Glomerular visceral epithelial cell (primary cell): Measurements from ENCODE around the gene FAM3A.

Experiments
- DNase-seq: peaks from one replicate; pipeline ENCODE4 v3.0.0-alpha.2; 2016; ENCODE audit errors: extremely low spot score

The FAM3A gene

GRCh38 chrX:154534526-154535322 lies 18.7 kb upstream of the FAM3A start:
- DNase-seq: peak; percentile 79

- no peak for DNase-seq
These were observed 16.7 kb upstream of the FAM3A start for GRCh38 chrX:154532690-154533089.

DNA sequence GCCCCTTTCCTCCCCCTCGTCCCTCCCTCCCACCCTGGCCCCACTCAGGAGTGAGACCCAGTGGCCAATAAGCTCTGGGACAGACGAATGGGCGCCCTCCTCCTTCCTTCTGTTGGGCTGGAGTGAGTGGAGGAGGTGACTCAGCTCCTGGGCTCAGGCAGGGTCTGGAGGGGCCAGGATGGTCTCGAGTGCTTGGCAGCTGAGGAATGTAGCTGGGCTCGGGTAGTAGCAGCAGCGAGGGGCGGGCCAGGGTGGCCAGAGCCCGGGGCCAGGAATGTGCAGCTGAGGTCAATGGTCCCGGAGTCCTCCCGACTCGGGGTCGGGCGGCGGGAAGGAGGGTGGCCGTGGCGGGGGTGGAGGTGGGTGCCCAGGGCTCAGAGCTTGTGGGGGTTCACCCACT lies 15.6 kb upstream of the FAM3A start:
- peak; percentile 72 for DNase-seq

GRCh38 chrX:154530286-154530685 lies 14.3 kb upstream of the FAM3A start:
- no peak for DNase-seq

GRCh38 chrX:154529206-154529612 lies 13.2 kb upstream of the FAM3A start:
- DNase-seq: peak; percentile 34

GRCh38 chrX:154526901-154527675 lies 11.1 kb upstream of the FAM3A start:
- peak; percentile 74 for DNase-seq

GRCh38 chrX:154525606-154526490 lies 9.8 kb upstream of the FAM3A start:
- no peak for DNase-seq

DNA sequence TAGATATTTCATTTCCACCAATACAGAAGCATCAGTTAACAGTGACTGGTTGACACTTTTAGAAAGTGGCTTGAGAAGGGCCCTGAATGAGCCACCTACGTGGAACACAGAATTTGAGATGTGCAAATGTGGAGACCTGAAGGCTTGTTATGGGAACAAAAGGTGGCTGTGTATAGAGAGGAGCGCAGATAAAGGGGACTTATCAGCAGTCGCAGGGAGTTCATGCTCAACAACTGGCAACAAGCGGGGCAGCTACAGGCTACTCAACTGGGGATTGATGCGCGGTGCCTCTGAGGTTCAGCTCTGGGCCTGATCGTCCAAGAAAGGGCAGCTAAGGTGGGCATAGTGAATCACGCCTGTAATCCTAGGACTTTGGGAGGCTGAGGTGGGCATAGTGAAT lies 3.4 kb upstream of the FAM3A start:
- no peak for DNase-seq

DNA sequence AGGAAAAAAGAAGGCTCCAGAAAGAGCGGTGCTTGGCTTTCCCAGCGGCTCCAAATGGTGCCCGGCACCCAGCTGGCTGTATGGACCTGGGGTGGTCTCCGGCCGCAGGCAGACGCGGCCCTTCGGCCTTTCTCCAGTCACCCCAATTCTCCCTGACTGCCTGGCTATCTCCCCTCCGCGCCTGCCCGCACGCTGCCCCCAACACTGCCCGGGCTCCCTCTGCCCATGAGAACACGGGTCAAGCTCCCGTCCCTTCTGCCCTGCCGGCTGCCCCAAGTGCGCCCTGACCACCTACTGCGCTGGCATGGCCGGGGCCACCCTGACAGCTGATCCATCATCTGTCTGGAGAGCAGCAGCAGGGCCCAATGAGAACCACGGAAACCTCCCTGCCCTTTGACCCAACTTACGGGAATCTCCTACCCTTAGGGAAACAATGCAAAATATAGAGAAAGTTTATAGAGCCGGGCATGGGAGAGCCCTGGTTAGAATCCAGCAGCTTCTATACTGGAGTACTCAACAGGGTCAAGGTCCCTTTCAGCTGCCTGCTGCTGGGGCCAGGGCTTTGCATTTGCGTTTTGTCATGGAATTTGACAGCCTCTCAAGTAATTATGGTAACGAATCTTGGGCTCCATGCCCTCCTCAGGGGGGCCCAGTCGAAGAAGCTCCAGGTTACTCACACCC lies 1.2 kb upstream of the FAM3A start:
- DNase-seq: no peak

GRCh38 chrX:154516656-154517100 lies 646 bp upstream of the FAM3A start:
- no peak for DNase-seq

- no peak for DNase-seq
These were observed 704 bp downstream of the FAM3A start for GRCh38 chrX:154515090-154515965.

GRCh38 chrX:154513716-154514115 lies 2.3 kb downstream of the FAM3A start:
- no peak for DNase-seq

GRCh38 chrX:154512879-154513553 lies 3.0 kb downstream of the FAM3A start:
- DNase-seq: no peak

DNA sequence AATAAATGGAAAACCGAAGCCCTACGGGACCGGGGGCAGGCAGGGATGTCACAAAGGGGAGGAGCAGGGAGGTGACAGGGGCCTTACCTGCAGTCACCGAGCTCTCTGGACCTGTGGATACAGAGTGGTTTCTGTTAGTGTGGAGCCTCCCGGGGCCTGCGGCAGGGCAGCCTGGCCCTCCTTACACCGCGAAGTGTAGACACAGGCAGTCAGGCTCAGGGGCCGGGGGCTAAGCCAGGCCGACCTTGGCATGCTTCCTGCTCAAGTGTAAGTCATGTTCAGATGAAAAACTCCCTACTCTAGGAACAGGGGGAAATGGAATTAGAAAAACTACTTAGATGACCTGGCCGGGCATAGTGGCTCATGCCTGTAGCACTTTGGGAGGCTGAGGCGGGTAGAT lies 4.3 kb downstream of the FAM3A start:
- DNase-seq: no peak

- DNase-seq: no peak
These were observed 6.6 kb downstream of the FAM3A start for GRCh38 chrX:154509455-154509854.

DNA sequence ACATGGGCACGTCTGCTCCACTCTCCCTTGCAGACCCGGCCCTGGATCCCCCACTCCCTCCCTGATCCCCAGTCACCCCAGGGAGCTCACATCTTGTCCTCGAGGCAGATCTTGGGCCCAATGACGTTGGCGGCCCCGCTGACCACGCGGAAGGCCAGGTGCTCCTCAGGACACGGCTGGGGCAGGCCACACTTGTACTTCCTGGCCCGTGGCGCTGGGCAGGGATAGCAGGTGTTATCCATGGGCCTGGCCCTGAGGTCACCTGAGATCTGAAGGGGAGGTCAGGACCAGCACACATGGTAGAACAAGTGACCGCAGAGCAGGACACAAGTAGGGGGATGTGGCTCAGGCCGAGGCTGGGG lies 7.7 kb downstream of the FAM3A start:
- DNase-seq: no peak

DNA sequence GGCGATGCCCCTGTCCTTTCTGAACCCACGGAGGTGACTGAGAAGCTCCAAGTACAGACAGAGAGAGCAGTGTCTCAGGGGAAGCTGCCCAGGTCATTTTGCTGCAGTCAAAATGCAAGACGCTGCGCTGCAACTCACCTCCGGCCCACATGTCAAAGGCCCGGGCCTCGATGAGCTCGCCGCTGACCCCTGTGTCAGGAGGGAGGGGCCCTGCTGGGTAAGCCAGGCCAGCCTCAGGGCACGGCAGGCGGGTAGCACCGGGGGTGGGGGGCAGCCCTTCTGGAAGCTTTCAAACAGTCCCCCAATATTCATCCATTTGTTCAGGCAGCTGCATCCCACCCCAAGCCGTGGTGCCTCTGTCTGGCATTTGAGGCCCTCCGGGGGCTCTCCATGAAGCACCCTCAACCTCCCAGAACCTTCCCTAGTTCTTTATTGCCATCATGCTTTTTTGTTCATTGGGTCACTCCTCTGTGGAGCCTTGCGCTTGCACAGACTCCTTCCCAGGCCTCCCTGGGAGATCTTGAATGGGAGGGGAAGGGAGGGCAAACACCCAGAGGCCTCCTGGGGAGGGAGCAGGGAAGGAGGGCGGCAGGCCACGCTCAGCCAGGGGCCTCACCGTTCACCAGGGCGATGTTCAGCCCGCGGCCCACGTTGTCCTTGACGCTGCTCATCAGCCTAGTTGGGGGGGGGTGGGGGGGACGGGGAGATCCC lies 8.2 kb downstream of the FAM3A start:
- no peak for DNase-seq

DNA sequence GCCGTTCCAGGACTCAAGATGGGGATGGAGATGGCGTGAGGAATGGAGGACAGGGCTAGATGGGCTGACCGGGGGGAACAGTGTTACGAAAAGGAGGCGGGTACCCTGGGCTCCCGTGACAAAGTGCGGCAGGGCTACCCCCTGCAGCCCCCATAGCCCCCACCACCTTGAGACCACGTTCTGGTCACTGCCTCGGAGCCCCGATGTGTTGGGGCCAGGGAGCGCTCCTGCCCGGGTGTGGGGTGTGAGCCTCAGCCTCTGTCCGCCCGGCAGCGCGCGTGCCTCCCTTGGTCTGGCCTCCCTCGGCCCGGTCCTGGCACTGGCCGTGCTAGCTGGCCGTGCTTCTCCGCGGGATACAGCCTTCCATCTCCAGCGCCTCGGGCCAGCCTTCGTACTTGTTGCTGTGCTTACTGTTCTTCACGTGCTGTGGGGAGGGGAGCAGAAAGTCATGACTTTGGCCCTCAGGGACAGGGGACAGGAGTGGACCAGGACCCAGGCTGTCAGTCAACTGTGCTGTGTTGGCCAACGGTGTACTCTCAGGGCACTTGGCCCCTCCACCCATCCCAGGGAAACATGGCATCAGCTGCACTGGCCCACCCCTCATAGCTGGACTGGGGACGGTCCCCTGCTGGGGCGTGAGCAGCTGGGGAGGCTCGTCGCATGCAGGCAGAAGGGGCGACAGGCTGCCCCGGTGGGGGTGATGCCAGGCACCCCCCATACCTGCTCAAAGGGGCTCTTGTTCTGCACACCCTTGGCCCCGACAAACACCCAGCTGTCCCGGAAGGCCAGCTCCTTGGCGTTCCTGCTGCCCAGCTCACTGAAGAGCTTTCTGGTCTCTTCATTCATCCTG lies 9.3 kb downstream of the FAM3A start:
- DNase-seq: no peak
